Ishikawa (cell line): ENCODE data around the gene SMAD7.
A peak's percentile ranks its signal among the peaks of the same experiment; 100 is the strongest.

Experiments used
- CEBPB ChIP-seq: IDR thresholded peaks from 2 replicates; pipeline ENCODE4 v1.6.1; 2012
- CREB1 ChIP-seq: IDR thresholded peaks from 2 replicates; pipeline ENCODE4 v1.6.1; 2012; ENCODE audit warnings: low read depth
- EGR1 ChIP-seq: IDR thresholded peaks from 2 replicates; pipeline ENCODE4 v1.6.1; 2012
- EP300 ChIP-seq: IDR thresholded peaks from 2 replicates; pipeline ENCODE4 v1.6.1; 2012; ENCODE audit warnings: borderline replicate concordance
- FOXM1 ChIP-seq: IDR thresholded peaks from 2 replicates; pipeline ENCODE4 v1.6.1; 2012; ENCODE audit warnings: low read depth, borderline replicate concordance
- MAX ChIP-seq: IDR thresholded peaks from 2 replicates; pipeline ENCODE4 v1.6.1; 2012
- NFIC ChIP-seq: IDR thresholded peaks from 2 replicates; pipeline ENCODE4 v1.6.1; 2012
- RAD21 ChIP-seq: IDR thresholded peaks from 2 replicates; pipeline ENCODE4 v1.6.1; 2012; ENCODE audit warnings: low read depth
- REST ChIP-seq: IDR thresholded peaks from 2 replicates; pipeline ENCODE4 v1.6.1; 2012; ENCODE audit warnings: low read depth, mild to moderate bottlenecking
- TAF1 ChIP-seq: IDR thresholded peaks from 2 replicates; pipeline ENCODE4 v1.6.1; 2012; ENCODE audit warnings: low read depth, mild to moderate bottlenecking
- TCF12 ChIP-seq: IDR thresholded peaks from 2 replicates; pipeline ENCODE4 v1.6.1; 2012; ENCODE audit warnings: low read depth
- TEAD4 ChIP-seq: IDR thresholded peaks from 2 replicates; pipeline ENCODE4 v1.6.1; 2012
- USF1 ChIP-seq: IDR thresholded peaks from 2 replicates; pipeline ENCODE4 v1.6.1; 2012
- YY1 ChIP-seq: IDR thresholded peaks from 2 replicates; pipeline ENCODE4 v1.6.1; 2012; ENCODE audit warnings: low read depth
- ZBTB7A ChIP-seq: IDR thresholded peaks from 2 replicates; pipeline ENCODE4 v1.6.1; 2012; ENCODE audit warnings: low read depth

Gene SMAD7

GRCh38 chr18:48954886-48955819, 4.4 kb upstream of the SMAD7 start:
- no peak for TF ChIP-seq FOXM1

- TF ChIP-seq NFIC = no peak
- no peak for TF ChIP-seq CREB1
- no peak for TF ChIP-seq YY1
- no peak for TF ChIP-seq EP300
- TF ChIP-seq ZBTB7A = no peak
- TF ChIP-seq TAF1 = no peak
- TF ChIP-seq REST = no peak
- TF ChIP-seq MAX = no peak
- TF ChIP-seq USF1 = no peak
- no peak for TF ChIP-seq TEAD4
Measured at GRCh38 chr18:48953104-48953706, 2.4 kb upstream of the SMAD7 start.

GRCh38 chr18:48952287-48953103, 1.7 kb upstream of the SMAD7 start:
- TF ChIP-seq NFIC (0 out of 2 replicates have a peak, but pooled peaks have one; percentile 38), YY1 (no peak; the same call in 1 of the 2 replicates), FOXM1 (no peak), TAF1 (peak; percentile 44), RAD21 (peak; percentile 2; the same call in 1 of the 2 replicates), USF1 (peak; percentile 25; the same call in 1 of the 2 replicates), ZBTB7A (peak; percentile 42; the same call in 1 of the 2 replicates), REST (no peak), CEBPB (no peak), MAX (peak; percentile 82), TEAD4 (peak; percentile 68), EP300 (peak; percentile 74), CREB1 (0 out of 2 replicates have a peak, but pooled peaks have one; percentile 24), EGR1 (peak; percentile 46), TCF12 (no peak; the same call in 1 of the 2 replicates)

- TF ChIP-seq CREB1 (no peak), USF1 (peak; percentile 91), CEBPB (peak; percentile 89), ZBTB7A (no peak; the same call in 1 of the 2 replicates), YY1 (no peak; the same call in 1 of the 2 replicates), FOXM1 (0 out of 2 replicates have a peak, but pooled peaks have one; percentile 12), TAF1 (peak; percentile 59; the same call in 1 of the 2 replicates), EP300 (no peak), MAX (0 out of 2 replicates have a peak, but pooled peaks have one; percentile 43)
Measured at GRCh38 chr18:48951448-48952286, 902 bp upstream of the SMAD7 start.
